HepG2 (cell line): ENCODE data around the gene SWSAP1. TPM values are rescaled to one million over a fixed set of nuclear protein-coding genes. Genes with fewer than 3 reads are reported as not detected.

ENCODE experiments used
- ASH2L ChIP-seq: fragments of 300-600, 200-600 bp; sonication (generic); IDR thresholded peaks from 2 replicates; pipeline ENCODE4 v1.7.0; 2017; ENCODE audit warnings: low read depth, mild to moderate bottlenecking, moderate library complexity, mixed read lengths, low read length; ENCODE audit not compliant: insufficient read length
- CEBPG ChIP-seq: IDR thresholded peaks from 2 replicates; pipeline ENCODE4 v1.6.1; 2016
- ELF3 ChIP-seq: IDR thresholded peaks from 2 replicates; pipeline ENCODE4 v1.6.1; 2016; ENCODE audit warnings: missing genetic modification reagents, missing compliant biosample characterization
- ERF ChIP-seq: IDR thresholded peaks from 2 replicates; pipeline ENCODE4 v1.6.1; 2018; ENCODE audit warnings: missing biosample characterization, missing genetic modification reagents
- FOXK1 ChIP-seq: sonication (generic); formaldehyde crosslinking; IDR thresholded peaks from 2 replicates; pipeline ENCODE4 v1.4.0; 2020; ENCODE audit warnings: low read depth, missing genetic modification reagents, borderline replicate concordance
- IKZF4 ChIP-seq: sonication (generic); formaldehyde crosslinking; IDR thresholded peaks from 2 replicates; pipeline ENCODE4 v1.5.1; 2020; ENCODE audit warnings: borderline replicate concordance, mild to moderate bottlenecking, low read depth, missing genetic modification reagents; ENCODE audit errors: not compliant biosample characterization
- KLF15 ChIP-seq: sonication (generic); formaldehyde crosslinking; IDR thresholded peaks from 2 replicates; pipeline ENCODE4 v1.8.1; 2023; ENCODE audit warnings: borderline replicate concordance, mild to moderate bottlenecking, inconsistent platforms, missing genetic modification reagents, mixed read lengths
- MIXL1 ChIP-seq: IDR thresholded peaks from 2 replicates; pipeline ENCODE4 v1.6.1; 2016
- NFKB2 ChIP-seq: sonication (generic); formaldehyde crosslinking; IDR thresholded peaks from 2 replicates; pipeline ENCODE4 v1.4.0; 2020; ENCODE audit warnings: missing genetic modification reagents, borderline replicate concordance
- SPEN ChIP-seq: sonication (generic); formaldehyde crosslinking; IDR thresholded peaks from 2 replicates; pipeline ENCODE4 v1.5.1; 2020; ENCODE audit warnings: low read depth, mild to moderate bottlenecking, missing genetic modification reagents
- TMF1 ChIP-seq: sonication (generic); formaldehyde crosslinking; IDR thresholded peaks from 2 replicates; pipeline ENCODE4 v1.8.1; 2022; ENCODE audit warnings: low read depth, missing genetic modification reagents
- ZFP62 ChIP-seq: sonication (generic); formaldehyde crosslinking; IDR thresholded peaks from 2 replicates; pipeline ENCODE4 v1.4.0; 2020; ENCODE audit warnings: missing genetic modification reagents
- ZNF614 ChIP-seq: IDR thresholded peaks from 2 replicates; pipeline ENCODE4 v1.6.1; 2018; ENCODE audit warnings: missing biosample characterization, missing genetic modification reagents, inconsistent platforms, borderline replicate concordance
- ZNF670 ChIP-seq: sonication (generic); formaldehyde crosslinking; IDR thresholded peaks from 2 replicates; pipeline ENCODE4 v1.8.0; 2022; ENCODE audit warnings: mild to moderate bottlenecking, missing genetic modification reagents, borderline replicate concordance
- ZNF7 ChIP-seq: IDR thresholded peaks from 2 replicates; pipeline ENCODE4 v1.6.1; 2016; ENCODE audit warnings: missing biosample characterization, missing genetic modification reagents
- ZNF775 ChIP-seq: sonication (generic); formaldehyde crosslinking; IDR thresholded peaks from 2 replicates; pipeline ENCODE4 v1.4.0; 2020; ENCODE audit warnings: missing genetic modification reagents, mild to moderate bottlenecking, moderate library complexity, borderline replicate concordance
- polyA plus RNA-seq, 8 experiments: library from polyadenylated mRNA; depleted of rRNA in 3 of 8; stranded (reverse) in 7 of 8; unstranded in 1 of 8; fragments of >200 nt; fragmentation: Illumina TruSeq in 4 of 8; extraction: Trizol in 4 of 8; gene quantifications; 2 replicates each; pipeline versions ENCODE4 v1.2.1 to v1.2.3, GENCODE V29; 2011 to 2016; ENCODE audit warnings: low read depth in 4 of 8, missing spikeins in 1 of 8, mixed read lengths in 1 of 8; ENCODE audit not compliant: insufficient read depth in 1 of 8
- total RNA-seq, 5 experiments: library from RNA; depleted of rRNA; stranded (reverse); fragments of >200 nt; fragmentation: Illumina TruSeq; extraction: Trizol; gene quantifications; 2 replicates each; pipeline ENCODE4 v1.2.3, GENCODE V29; 2016; ENCODE audit warnings: low read depth in 1 of 5
- TF ChIP-seq, protein P1 (sequence below): sonication (generic); formaldehyde crosslinking; IDR thresholded peaks from 2 replicates; pipeline ENCODE4 v1.4.0; 2020; ENCODE audit warnings: missing genetic modification reagents, borderline replicate concordance
- TF ChIP-seq, protein P2 (sequence below): IDR thresholded peaks from 2 replicates; pipeline ENCODE4 v1.6.1; 2016; ENCODE audit warnings: mild to moderate bottlenecking
- TF ChIP-seq, protein P3 (sequence below): sonication (generic); formaldehyde crosslinking; IDR thresholded peaks from 2 replicates; pipeline ENCODE4 v1.4.0; 2020; ENCODE audit warnings: missing genetic modification reagents

SWSAP1 gene
- total and polyA plus RNA-seq, 2 of the 13 experiments (the other 11 are each of a cell fraction or from before 2014, with no cell fraction given): 2.7 to 3.3 TPM

DNA sequence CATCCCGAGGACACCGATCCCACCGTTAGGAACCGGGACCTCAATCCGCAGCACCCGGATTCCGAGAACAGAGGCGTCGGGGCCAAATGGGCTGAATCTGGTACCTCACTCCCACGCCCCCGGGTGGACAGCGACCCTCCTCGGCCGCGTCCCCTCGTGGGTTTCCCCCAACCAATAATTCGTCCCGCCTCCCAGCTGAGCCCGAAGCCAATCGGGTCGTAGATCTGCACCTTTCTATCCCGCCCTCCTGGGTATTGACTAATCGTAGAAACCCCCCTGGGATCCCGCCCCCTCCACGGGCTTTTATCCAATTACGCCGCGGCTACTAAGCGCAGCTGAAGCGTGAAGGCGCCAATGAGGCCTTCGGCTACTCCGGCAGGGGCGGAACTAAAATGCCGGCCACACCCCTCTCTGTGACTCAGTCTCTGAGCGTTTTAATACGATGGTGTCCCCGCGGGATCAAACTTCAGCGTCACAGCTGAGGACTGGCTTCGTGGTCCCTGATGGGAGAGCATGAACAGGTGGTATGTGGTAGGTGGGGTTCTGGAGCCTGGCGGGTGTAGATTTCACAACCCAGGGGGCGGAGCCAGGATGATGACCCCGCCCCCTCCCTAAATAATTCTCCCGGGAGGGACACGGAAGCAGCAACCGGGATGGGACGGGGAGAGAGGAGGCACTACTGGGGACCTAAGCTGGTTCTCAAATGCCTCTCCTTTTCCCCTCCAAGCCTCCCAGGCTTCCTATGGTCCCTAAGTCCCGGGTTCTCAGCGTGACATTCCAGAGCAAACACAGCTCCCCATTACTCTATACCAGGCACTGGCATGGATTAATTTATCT, 28.1 kb upstream of the SWSAP1 start, which contains the start of the genes CCDC159 and TMEM205 (continued):
- TF ChIP-seq, protein P1, sequence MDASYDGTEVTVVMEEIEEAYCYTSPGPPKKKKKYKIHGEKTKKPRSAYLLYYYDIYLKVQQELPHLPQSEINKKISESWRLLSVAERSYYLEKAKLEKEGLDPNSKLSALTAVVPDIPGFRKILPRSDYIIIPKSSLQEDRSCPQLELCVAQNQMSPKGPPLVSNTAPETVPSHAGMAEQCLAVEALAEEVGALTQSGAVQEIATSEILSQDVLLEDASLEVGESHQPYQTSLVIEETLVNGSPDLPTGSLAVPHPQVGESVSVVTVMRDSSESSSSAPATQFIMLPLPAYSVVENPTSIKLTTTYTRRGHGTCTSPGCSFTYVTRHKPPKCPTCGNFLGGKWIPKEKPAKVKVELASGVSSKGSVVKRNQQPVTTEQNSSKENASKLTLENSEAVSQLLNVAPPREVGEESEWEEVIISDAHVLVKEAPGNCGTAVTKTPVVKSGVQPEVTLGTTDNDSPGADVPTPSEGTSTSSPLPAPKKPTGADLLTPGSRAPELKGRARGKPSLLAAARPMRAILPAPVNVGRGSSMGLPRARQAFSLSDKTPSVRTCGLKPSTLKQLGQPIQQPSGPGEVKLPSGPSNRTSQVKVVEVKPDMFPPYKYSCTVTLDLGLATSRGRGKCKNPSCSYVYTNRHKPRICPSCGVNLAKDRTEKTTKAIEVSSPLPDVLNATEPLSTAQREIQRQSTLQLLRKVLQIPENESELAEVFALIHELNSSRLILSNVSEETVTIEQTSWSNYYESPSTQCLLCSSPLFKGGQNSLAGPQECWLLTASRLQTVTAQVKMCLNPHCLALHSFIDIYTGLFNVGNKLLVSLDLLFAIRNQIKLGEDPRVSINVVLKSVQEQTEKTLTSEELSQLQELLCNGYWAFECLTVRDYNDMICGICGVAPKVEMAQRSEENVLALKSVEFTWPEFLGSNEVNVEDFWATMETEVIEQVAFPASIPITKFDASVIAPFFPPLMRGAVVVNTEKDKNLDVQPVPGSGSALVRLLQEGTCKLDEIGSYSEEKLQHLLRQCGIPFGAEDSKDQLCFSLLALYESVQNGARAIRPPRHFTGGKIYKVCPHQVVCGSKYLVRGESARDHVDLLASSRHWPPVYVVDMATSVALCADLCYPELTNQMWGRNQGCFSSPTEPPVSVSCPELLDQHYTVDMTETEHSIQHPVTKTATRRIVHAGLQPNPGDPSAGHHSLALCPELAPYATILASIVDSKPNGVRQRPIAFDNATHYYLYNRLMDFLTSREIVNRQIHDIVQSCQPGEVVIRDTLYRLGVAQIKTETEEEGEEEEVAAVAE (CRISPR knock-in tag): peak; percentile 96
- TF ChIP-seq, protein P2, sequence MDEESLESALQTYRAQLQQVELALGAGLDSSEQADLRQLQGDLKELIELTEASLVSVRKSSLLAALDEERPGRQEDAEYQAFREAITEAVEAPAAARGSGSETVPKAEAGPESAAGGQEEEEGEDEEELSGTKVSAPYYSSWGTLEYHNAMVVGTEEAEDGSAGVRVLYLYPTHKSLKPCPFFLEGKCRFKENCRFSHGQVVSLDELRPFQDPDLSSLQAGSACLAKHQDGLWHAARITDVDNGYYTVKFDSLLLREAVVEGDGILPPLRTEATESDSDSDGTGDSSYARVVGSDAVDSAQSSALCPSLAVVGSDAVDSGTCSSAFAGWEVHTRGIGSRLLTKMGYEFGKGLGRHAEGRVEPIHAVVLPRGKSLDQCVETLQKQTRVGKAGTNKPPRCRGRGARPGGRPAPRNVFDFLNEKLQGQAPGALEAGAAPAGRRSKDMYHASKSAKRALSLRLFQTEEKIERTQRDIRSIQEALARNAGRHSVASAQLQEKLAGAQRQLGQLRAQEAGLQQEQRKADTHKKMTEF (CRISPR knock-in tag): peak; percentile 80
- 0 out of 2 replicates have a peak, but pooled peaks have one; percentile 6 for TF ChIP-seq ZNF614 (CRISPR knock-in tag)
- no peak for TF ChIP-seq KLF15 (CRISPR knock-in tag)
- TF ChIP-seq ZNF670 (CRISPR knock-in tag): peak; percentile 49; the same call in 1 of the 2 replicates
- no peak for TF ChIP-seq ZNF7 (CRISPR knock-in tag)
- peak; percentile 36; the same call in 1 of the 2 replicates for TF ChIP-seq ELF3 (CRISPR knock-in tag)
- TF ChIP-seq IKZF4: no peak
- TF ChIP-seq CEBPG (CRISPR knock-in tag): peak; percentile 78
- no peak for TF ChIP-seq ZFP62
- TF ChIP-seq, protein P3, sequence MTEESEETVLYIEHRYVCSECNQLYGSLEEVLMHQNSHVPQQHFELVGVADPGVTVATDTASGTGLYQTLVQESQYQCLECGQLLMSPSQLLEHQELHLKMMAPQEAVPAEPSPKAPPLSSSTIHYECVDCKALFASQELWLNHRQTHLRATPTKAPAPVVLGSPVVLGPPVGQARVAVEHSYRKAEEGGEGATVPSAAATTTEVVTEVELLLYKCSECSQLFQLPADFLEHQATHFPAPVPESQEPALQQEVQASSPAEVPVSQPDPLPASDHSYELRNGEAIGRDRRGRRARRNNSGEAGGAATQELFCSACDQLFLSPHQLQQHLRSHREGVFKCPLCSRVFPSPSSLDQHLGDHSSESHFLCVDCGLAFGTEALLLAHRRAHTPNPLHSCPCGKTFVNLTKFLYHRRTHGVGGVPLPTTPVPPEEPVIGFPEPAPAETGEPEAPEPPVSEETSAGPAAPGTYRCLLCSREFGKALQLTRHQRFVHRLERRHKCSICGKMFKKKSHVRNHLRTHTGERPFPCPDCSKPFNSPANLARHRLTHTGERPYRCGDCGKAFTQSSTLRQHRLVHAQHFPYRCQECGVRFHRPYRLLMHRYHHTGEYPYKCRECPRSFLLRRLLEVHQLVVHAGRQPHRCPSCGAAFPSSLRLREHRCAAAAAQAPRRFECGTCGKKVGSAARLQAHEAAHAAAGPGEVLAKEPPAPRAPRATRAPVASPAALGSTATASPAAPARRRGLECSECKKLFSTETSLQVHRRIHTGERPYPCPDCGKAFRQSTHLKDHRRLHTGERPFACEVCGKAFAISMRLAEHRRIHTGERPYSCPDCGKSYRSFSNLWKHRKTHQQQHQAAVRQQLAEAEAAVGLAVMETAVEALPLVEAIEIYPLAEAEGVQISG (CRISPR knock-in tag): 0 out of 2 replicates have a peak, but pooled peaks have one; percentile 19
- 0 out of 2 replicates have a peak, but pooled peaks have one; percentile 12 for TF ChIP-seq NFKB2
- peak; percentile 33; the same call in 1 of the 2 replicates for TF ChIP-seq SPEN (CRISPR knock-in tag)
- peak; percentile 13; the same call in 1 of the 2 replicates for TF ChIP-seq FOXK1 (CRISPR knock-in tag)
- peak; percentile 26 for TF ChIP-seq ASH2L
- TF ChIP-seq TMF1 (CRISPR knock-in tag): 0 out of 2 replicates have a peak, but pooled peaks have one; percentile 30
- TF ChIP-seq MIXL1 (CRISPR knock-in tag): peak; percentile 35; the same call in 1 of the 2 replicates
- TF ChIP-seq ERF (CRISPR knock-in tag): peak; percentile 32; the same call in 1 of the 2 replicates
- no peak for TF ChIP-seq ZNF775
